Upper lobe of right lung (tissue), 1 donor: Measurements from ENCODE around the gene SCN8A. TPM values are rescaled to one million over a fixed set of nuclear protein-coding genes. Genes with fewer than 3 reads are reported as not detected.

Experiments
- ATAC-seq: fragments of 200-7000 bp; cut with Tn5 transposase; one replicate; pipeline ENCODE4 v1.9.1; 2020; ENCODE audit warnings: mild to moderate bottlenecking, moderate library complexity
- DNase-seq: peaks from one replicate; pipeline ENCODE4 v3.0.0-alpha.2; 2020
- H3K27ac ChIP-seq: fragments of 200-600 bp; one replicate; pipeline ENCODE4 v1.8.0; 2022
- H3K27me3 ChIP-seq: fragments of 200-600 bp; one replicate; pipeline ENCODE4 v1.8.0; 2022; ENCODE audit warnings: mild to moderate bottlenecking
- H3K36me3 ChIP-seq: fragments of 200-600 bp; one replicate; pipeline ENCODE4 v1.8.0; 2022
- H3K4me1 ChIP-seq: fragments of 200-600 bp; one replicate; pipeline ENCODE4 v1.8.0; 2022
- H3K4me3 ChIP-seq: fragments of 200-600 bp; one replicate; pipeline ENCODE4 v1.8.0; 2022; ENCODE audit warnings: mild to moderate bottlenecking
- H3K9me3 ChIP-seq: fragments of 200-600 bp; one replicate; pipeline ENCODE4 v1.8.0; 2022
- intact Hi-C: fragments of 100-400 bp; cut with DNase I; formaldehyde crosslinking; loops from one replicate; pipeline ENCODE4 v1.11.0; 2022
- total RNA-seq: library from RNA; stranded (reverse); fragmentation: NEBNext Ultra II Directional; extraction: Animal tissue kit (Norgen Biotek cat#: 25700); gene quantifications from one replicate; pipeline ENCODE4 v1.2.1, GENCODE V29; 2021
- TF ChIP-seq, protein P1 (sequence below): fragments of 200-600 bp; IDR thresholded peaks from one replicate; pipeline ENCODE4 v1.8.0; 2022; ENCODE audit warnings: antibody characterized with exemption
- donor health status: DM: no; HTN: yes; CAD: no; lungs with severe emphysema.

SCN8A gene
- total RNA-seq, 1 donor from 2014 or later: 1.1 TPM

DNA sequence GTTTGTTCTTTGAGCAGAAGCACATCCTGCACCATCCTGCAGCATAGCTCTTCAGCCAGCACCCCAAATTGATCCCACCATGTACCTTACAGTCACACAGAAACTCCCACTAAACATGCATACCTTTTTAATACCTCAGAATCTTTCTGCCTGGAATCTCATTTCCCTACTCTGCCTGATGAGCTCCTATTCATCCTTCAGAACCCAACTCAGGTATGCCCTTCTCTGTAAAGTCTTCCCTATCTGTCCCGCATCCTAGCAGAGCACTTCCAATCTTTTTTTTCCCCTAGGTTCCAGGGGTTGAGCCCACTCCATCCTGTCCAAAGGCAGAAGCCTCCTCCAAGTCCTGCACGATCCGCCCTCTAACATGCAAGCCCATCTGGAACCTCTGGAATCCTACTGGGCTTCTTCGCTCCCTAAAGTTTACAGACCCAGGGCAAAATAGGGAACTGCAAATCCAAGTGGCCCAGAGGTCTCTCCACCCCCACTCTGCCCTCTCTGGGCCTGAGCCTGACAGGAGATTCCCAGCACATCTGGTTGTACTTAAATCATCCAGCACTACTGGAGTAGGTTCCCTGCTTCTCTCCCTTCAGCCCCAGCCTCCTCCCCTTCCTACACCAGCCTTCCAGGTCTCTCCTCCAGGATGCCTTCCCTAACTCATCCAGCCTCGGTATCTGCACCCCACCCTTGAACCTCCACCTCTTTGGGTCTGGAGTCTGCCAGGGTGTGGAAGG, 261.5 kb downstream of the SCN8A start:
- peaks cover 7% of the 10 kb centered on the region for H3K27me3 ChIP-seq
- ATAC-seq (no peak), DNase-seq (no peak)
- H3K4me3 ChIP-seq: no peak overlapping the region
- H3K36me3 ChIP-seq: no peaks in the 10 kb centered on the region
- peaks cover 29% of the 10 kb centered on the region for H3K4me1 ChIP-seq
- no peaks in the 10 kb centered on the region for H3K9me3 ChIP-seq
- H3K27ac ChIP-seq: no peak overlapping the region
- TF ChIP-seq, protein P1, sequence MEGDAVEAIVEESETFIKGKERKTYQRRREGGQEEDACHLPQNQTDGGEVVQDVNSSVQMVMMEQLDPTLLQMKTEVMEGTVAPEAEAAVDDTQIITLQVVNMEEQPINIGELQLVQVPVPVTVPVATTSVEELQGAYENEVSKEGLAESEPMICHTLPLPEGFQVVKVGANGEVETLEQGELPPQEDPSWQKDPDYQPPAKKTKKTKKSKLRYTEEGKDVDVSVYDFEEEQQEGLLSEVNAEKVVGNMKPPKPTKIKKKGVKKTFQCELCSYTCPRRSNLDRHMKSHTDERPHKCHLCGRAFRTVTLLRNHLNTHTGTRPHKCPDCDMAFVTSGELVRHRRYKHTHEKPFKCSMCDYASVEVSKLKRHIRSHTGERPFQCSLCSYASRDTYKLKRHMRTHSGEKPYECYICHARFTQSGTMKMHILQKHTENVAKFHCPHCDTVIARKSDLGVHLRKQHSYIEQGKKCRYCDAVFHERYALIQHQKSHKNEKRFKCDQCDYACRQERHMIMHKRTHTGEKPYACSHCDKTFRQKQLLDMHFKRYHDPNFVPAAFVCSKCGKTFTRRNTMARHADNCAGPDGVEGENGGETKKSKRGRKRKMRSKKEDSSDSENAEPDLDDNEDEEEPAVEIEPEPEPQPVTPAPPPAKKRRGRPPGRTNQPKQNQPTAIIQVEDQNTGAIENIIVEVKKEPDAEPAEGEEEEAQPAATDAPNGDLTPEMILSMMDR: no peak
- intact Hi-C loops: no loop called here

DNA sequence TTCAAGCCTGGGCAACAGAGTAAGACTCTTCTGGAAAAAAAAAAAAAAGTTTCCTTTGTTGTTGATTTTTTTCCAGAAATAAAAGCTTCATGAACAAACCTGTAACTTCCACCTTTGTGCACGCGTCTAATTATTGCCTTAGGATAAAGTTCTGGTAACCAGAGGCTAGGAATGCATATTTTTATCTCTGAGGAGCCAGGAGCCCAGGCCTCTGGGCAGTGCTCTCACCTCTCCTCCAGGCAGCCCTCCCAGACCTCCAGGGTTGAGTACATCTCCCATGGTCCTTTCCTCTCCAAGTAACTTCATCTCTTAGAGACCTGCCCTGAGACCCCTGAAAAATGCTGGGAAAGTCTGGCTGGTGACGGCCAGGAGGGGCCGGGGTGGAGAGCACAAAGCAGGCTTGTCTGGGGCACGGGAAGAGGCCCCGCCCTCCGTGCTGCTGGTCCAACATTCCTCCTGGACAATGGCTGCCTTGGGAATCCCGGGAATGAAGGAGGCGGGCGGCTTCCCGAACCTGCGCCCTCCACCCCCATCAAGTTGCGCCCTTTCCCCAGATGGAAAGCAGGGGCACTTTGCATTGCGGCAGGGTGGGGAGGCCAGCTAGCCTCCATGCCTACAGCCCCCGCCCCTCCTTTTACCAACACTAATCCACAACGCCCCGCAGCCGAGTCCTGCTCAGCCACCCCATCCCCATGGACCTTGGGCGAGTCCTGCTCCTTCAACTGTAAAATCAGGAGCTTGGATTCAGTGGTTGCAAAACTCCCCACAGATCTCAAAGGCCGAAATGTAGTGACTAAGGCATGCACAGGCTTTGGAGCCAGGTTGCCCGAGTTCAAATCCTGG, 264.8 kb downstream of the SCN8A start:
- Histone ChIP-seq H3K27me3 (no peaks in the 10 kb centered on the region), H3K9me3 (no peaks in the 10 kb centered on the region), H3K27ac (no peak overlapping the region), H3K36me3 (no peaks in the 10 kb centered on the region), H3K4me1 (peaks cover 13% of the 10 kb centered on the region), H3K4me3 (peak overlapping the region; percentile 14)
- ATAC-seq: peak; percentile 44
- TF ChIP-seq, protein P1: no peak
- intact Hi-C loops: no loop called here
- DNase-seq: no peak

DNA sequence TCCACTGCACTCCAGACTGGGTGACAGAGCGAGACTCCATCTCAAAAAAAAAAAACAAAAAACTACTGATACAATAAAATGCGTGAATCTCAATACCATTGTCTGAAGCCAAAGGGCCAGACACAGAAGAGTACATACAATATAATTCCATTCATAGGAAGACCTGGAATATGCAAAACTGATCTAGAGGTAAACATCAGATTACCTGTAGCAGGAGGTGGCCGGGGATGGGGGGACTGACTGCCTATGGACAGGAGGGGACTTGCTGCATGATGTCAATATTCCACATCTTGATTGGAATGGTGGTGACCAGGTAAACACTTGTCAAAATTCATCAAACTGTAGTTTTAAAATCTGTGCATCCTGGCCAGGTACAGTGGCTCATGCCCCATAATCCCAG, 270.0 kb downstream of the SCN8A start:
- Histone ChIP-seq H3K27ac (no peak overlapping the region), H3K4me1 (peaks cover 15% of the 10 kb centered on the region), H3K4me3 (no peak overlapping the region), H3K9me3 (no peaks in the 10 kb centered on the region), H3K36me3 (no peaks in the 10 kb centered on the region), H3K27me3 (peaks cover 19% of the 10 kb centered on the region)
- no peak for ATAC-seq
- intact Hi-C loops: no loop called here
- peak; percentile 5 for DNase-seq
- TF ChIP-seq, protein P1: no peak

Other genes starting within 250 kb of the SCN8A start
- not detected for gene CELA1, start 244.6 kb upstream of the SCN8A start, total RNA-seq
- 16.6 TPM for gene GALNT6, start 199.8 kb upstream of the SCN8A start, total RNA-seq
- 2.5 TPM for gene SLC4A8, start 166.4 kb upstream of the SCN8A start, total RNA-seq